H9 (cell line): Measurements from ENCODE around the gene ABCB8. TPM values are rescaled to one million over a fixed set of nuclear protein-coding genes. Genes with fewer than 3 reads are reported as not detected.
A peak's percentile ranks its signal among the peaks of the same experiment; 100 is the strongest.

Experiments used
- DNase-seq: peaks from one replicate; pipeline ENCODE4 v3.0.0-alpha.2; 2017
- H2AFZ ChIP-seq: one replicate; pipeline ENCODE4 v1.6.1; 2013; ENCODE audit warnings: mild to moderate bottlenecking, low read length, control low read depth, moderate library complexity
- H2AK5ac ChIP-seq: 2 replicates; pipeline ENCODE4 v1.6.1; 2013; ENCODE audit warnings: low read length, control low read depth, mixed read lengths; ENCODE audit not compliant: insufficient read length
- H2BK120ac ChIP-seq: one replicate; pipeline ENCODE4 v1.6.1; 2013; ENCODE audit warnings: low read depth, mild to moderate bottlenecking, low read length, control low read depth, inconsistent platforms; ENCODE audit not compliant: poor library complexity, severe bottlenecking
- H2BK12ac ChIP-seq: 2 replicates; pipeline ENCODE4 v1.6.1; 2013; ENCODE audit warnings: low read length, control low read depth, mixed read lengths, low read depth; ENCODE audit not compliant: insufficient read length
- H2BK15ac ChIP-seq: 2 replicates; pipeline ENCODE4 v1.6.1; 2013; ENCODE audit warnings: low read depth, low read length, control low read depth
- H2BK20ac ChIP-seq: one replicate; pipeline ENCODE4 v1.6.1; 2013; ENCODE audit warnings: low read depth, mild to moderate bottlenecking, low read length, control low read depth, inconsistent platforms; ENCODE audit not compliant: poor library complexity, severe bottlenecking
- H2BK5ac ChIP-seq: 2 replicates; pipeline ENCODE4 v1.6.1; 2013; ENCODE audit warnings: low read length, control low read depth, mixed read lengths; ENCODE audit not compliant: insufficient read length
- H3K14ac ChIP-seq: 2 replicates; pipeline ENCODE4 v1.6.1; 2013; ENCODE audit warnings: low read length, control low read depth; ENCODE audit not compliant: insufficient read depth
- H3K18ac ChIP-seq: 2 replicates; pipeline ENCODE4 v1.6.1; 2013; ENCODE audit warnings: low read depth, mild to moderate bottlenecking, mixed read lengths, low read length, control low read depth; ENCODE audit not compliant: insufficient read length
- H3K23ac ChIP-seq: 2 replicates; pipeline ENCODE4 v1.6.1; 2013; ENCODE audit warnings: low read length, control low read depth, mixed read lengths, low read depth; ENCODE audit not compliant: insufficient read length
- H3K23me2 ChIP-seq: 2 replicates; pipeline ENCODE4 v1.6.1; 2013; ENCODE audit warnings: low read depth, mild to moderate bottlenecking, mixed read lengths, low read length, control low read depth; ENCODE audit not compliant: insufficient read length, poor library complexity, severe bottlenecking
- H3K27ac ChIP-seq: 2 replicates; pipeline ENCODE4 v1.5.1; 2013; ENCODE audit warnings: low read length, control low read depth, mixed read lengths, low read depth; ENCODE audit not compliant: insufficient read length
- H3K27me3 ChIP-seq: 2 replicates; pipeline ENCODE4 v1.6.1; 2013; ENCODE audit warnings: low read length, control low read depth, inconsistent platforms; ENCODE audit not compliant: insufficient read depth
- H3K4ac ChIP-seq: 2 replicates; pipeline ENCODE4 v1.6.1; 2013; ENCODE audit warnings: low read depth, mild to moderate bottlenecking, control low read depth, inconsistent platforms, low read length, moderate library complexity
- H3K4me1 ChIP-seq: 2 replicates; pipeline ENCODE4 v1.6.1; 2013; ENCODE audit warnings: low read length, control low read depth, inconsistent platforms; ENCODE audit not compliant: insufficient read depth
- H3K4me2 ChIP-seq: 2 replicates; pipeline ENCODE4 v1.6.1; 2013; ENCODE audit warnings: low read length, control low read depth, mixed read lengths; ENCODE audit not compliant: insufficient read length, insufficient read depth
- H3K56ac ChIP-seq: 2 replicates; pipeline ENCODE4 v1.6.1; 2013; ENCODE audit warnings: low read depth, mild to moderate bottlenecking, mixed read lengths, low read length, control low read depth; ENCODE audit not compliant: insufficient read length
- H3K79me1 ChIP-seq: 2 replicates; pipeline ENCODE4 v1.6.1; 2013; ENCODE audit warnings: low read depth, mild to moderate bottlenecking, moderate library complexity, low read length, control low read depth, inconsistent platforms; ENCODE audit not compliant: insufficient read depth, poor library complexity, severe bottlenecking
- H3K79me2 ChIP-seq: 2 replicates; pipeline ENCODE4 v1.6.1; 2013; ENCODE audit warnings: low read length, control low read depth, inconsistent platforms; ENCODE audit not compliant: insufficient read depth
- H3K9ac ChIP-seq: 2 replicates; pipeline ENCODE4 v1.6.1; 2013; ENCODE audit warnings: low read length, control low read depth, mixed read lengths; ENCODE audit not compliant: insufficient read length; ENCODE audit errors: extremely low read depth
- H3K9me3 ChIP-seq: one replicate; pipeline ENCODE4 v1.6.1; 2013; ENCODE audit warnings: low read depth, low read length, inconsistent platforms; ENCODE audit not compliant: control insufficient read depth
- H3T11ph ChIP-seq: one replicate; pipeline ENCODE4 v1.6.1; 2013; ENCODE audit warnings: mild to moderate bottlenecking, low read length, control low read depth, inconsistent platforms
- H4K20me1 ChIP-seq: one replicate; pipeline ENCODE4 v1.6.1; 2013; ENCODE audit not compliant: control insufficient read depth, insufficient read length, insufficient read depth
- H4K5ac ChIP-seq: 2 replicates; pipeline ENCODE4 v1.6.1; 2013; ENCODE audit warnings: low read depth, mild to moderate bottlenecking, mixed read lengths, low read length, control low read depth; ENCODE audit not compliant: insufficient read length
- H4K8ac ChIP-seq: replicated peaks from 2 replicates; pipeline ENCODE4 v1.6.1; 2013; ENCODE audit warnings: low read length, control low read depth, mixed read lengths, low read depth; ENCODE audit not compliant: insufficient read length
- H4K91ac ChIP-seq: 2 replicates; pipeline ENCODE4 v1.6.1; 2013; ENCODE audit warnings: low read depth, mild to moderate bottlenecking, moderate library complexity, mixed read lengths, low read length, control low read depth; ENCODE audit not compliant: insufficient read length
- H3K27ac Mint-ChIP-seq, 3 experiments: 2 replicates in 2 of 3; 3 replicates in 1 of 3; pipeline ENCODE4 v1.8.0; 2020 to 2021; ENCODE audit warnings: mixed read lengths in 3 of 3, mild to moderate bottlenecking in 1 of 3, moderate library complexity in 1 of 3
- H3K27me3 Mint-ChIP-seq: 2 replicates; pipeline ENCODE4 v1.8.0; 2021; ENCODE audit warnings: low read depth, mild to moderate bottlenecking, moderate library complexity, mixed read lengths
- H3K36me3 Mint-ChIP-seq, 3 experiments: 2 replicates in 2 of 3; 3 replicates in 1 of 3; pipeline ENCODE4 v1.8.0; 2020 to 2021; ENCODE audit warnings: low read depth in 3 of 3, mixed read lengths in 3 of 3; ENCODE audit not compliant: insufficient read depth in 1 of 3
- H3K4me1 Mint-ChIP-seq, 2 experiments: 2 replicates each; pipeline ENCODE4 v1.8.0; 2020; ENCODE audit warnings: mixed read lengths in 2 of 2
- H3K4me3 Mint-ChIP-seq, 2 experiments: 2 replicates in 1 of 2; 3 replicates in 1 of 2; pipeline ENCODE4 v1.8.0; 2020 to 2021; ENCODE audit warnings: mild to moderate bottlenecking in 2 of 2, mixed read lengths in 2 of 2, moderate library complexity in 1 of 2
- H3K9me3 Mint-ChIP-seq, 2 experiments: 2 replicates in 1 of 2; 3 replicates in 1 of 2; pipeline ENCODE4 v1.8.0; 2020; ENCODE audit warnings: mild to moderate bottlenecking in 2 of 2, mixed read lengths in 2 of 2, moderate library complexity in 1 of 2
- CTCF ChIP-seq: fragments of 200-600 bp; sonication (generic); conservative IDR thresholded peaks from 3 replicates; pipeline ENCODE4 v1.8.0; 2021; ENCODE audit warnings: antibody characterized with exemption, mild to moderate bottlenecking
- WGBS: extraction: QIAGEN DNeasy Blood & Tissue Kit; methylation state at CpG from one replicate; pipeline ENCODE4 v1.1.7; 2013; ENCODE audit warnings: missing lambda C conversion rate, low lambda C conversion rate, mixed read lengths; ENCODE audit not compliant: insufficient read length; ENCODE audit errors: extremely low coverage; 5-methylcytosine and 5-hydroxymethylcytosine counted together
- total RNA-seq: library from RNA; stranded (reverse); gene quantifications from 2 replicates; pipeline ENCODE4 v1.2.1, GENCODE V29; 2021

Gene ABCB8
- total RNA-seq, 1 experiment from 2014 or later = 22.1 TPM

GRCh38 chr7:151069841-151070573, 41.8 kb downstream of the ABCB8 start:
- no peaks in the 10 kb centered on the region for H3K79me1 ChIP-seq
- H3K36me3 Mint-ChIP-seq = peaks cover 44 to 73% (median 68%) of the 10 kb centered on the region in 3 experiments; a peak in 6 of 7 replicates
- H3K27me3 Mint-ChIP-seq = no peaks in the 10 kb centered on the region
- H4K20me1 ChIP-seq = no peaks in the 10 kb centered on the region
- no peak overlapping the region for H2BK15ac ChIP-seq
- H3K4me2 ChIP-seq = no peak overlapping the region
- no peak overlapping the region for H2BK12ac ChIP-seq
- no peaks in the 10 kb centered on the region for H3K23me2 ChIP-seq
- H2BK5ac ChIP-seq = no peak overlapping the region
- H3K23ac ChIP-seq = no peak overlapping the region
- H3K56ac ChIP-seq = no peak overlapping the region
- H3K27ac Mint-ChIP-seq = peak overlapping the region in 1 of 3 experiments; percentile 70; a peak in 1 of 7 replicates
- no peak overlapping the region for H2AFZ ChIP-seq
- H3K9ac ChIP-seq = no peak overlapping the region
- H3K4me1 ChIP-seq = no peaks in the 10 kb centered on the region; the same call in 1 of the 2 replicates
- no peak overlapping the region for H4K8ac ChIP-seq
- no peak for DNase-seq
- no peak overlapping the region for H3K14ac ChIP-seq
- H3K27me3 ChIP-seq = no peaks in the 10 kb centered on the region
- no CpG with 5 or more reads among the region's 17 CpGs for WGBS
- no peak overlapping the region for H3K27ac ChIP-seq
- H3T11ph ChIP-seq = no peak overlapping the region
- H3K18ac ChIP-seq = no peak overlapping the region
- no peaks in the 10 kb centered on the region for H3K79me2 ChIP-seq
- no peaks in the 10 kb centered on the region; a peak in 1 of 5 replicates for H3K9me3 Mint-ChIP-seq
- TF ChIP-seq CTCF = no peak
- H3K9me3 ChIP-seq = no peaks in the 10 kb centered on the region
- no peak overlapping the region for H2AK5ac ChIP-seq
- no peak overlapping the region for H3K4ac ChIP-seq
- no peak overlapping the region for H4K91ac ChIP-seq
- no peak overlapping the region for H4K5ac ChIP-seq
- no peak overlapping the region for H3K4me3 Mint-ChIP-seq
- peaks cover 11% of the 10 kb centered on the region in 2 experiments for H3K4me1 Mint-ChIP-seq
- no peak overlapping the region for H2BK120ac ChIP-seq
- no peak overlapping the region for H2BK20ac ChIP-seq
